ENCODE results near the gene PRIMPOL. TPM values are rescaled to one million over a fixed set of nuclear protein-coding genes. Genes with fewer than 3 reads are reported as not detected.
"Not testable (repeated sequence)": the region's sequence is repeated elsewhere in the genome, so short reads cannot be mapped to it uniquely, and the experiment has no call there.

The PRIMPOL gene
- polyA plus RNA-seq, 3 donors: 23.4 to 36.5 (median 36.3) TPM

DNA sequence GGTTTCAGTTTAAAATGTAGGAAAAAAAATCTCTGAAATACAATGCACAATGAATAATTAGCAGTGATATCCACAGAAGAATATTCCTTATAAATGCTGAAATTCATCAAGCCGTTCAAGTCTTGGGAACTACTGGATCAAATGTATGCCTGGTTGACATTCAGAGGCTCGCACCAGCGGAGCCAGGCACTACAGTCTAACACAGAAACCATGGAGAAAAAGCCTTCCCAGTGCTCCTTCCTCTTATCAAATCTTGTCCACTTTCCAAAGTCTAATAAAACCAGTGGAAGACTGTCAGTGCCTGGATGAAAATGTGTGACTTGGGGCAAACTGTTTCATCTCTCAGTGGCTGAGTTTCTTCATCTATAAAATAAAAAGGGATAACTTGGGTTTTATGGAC lies 48.4 kb downstream of the PRIMPOL start:
- no peak for DNase-seq

DNA sequence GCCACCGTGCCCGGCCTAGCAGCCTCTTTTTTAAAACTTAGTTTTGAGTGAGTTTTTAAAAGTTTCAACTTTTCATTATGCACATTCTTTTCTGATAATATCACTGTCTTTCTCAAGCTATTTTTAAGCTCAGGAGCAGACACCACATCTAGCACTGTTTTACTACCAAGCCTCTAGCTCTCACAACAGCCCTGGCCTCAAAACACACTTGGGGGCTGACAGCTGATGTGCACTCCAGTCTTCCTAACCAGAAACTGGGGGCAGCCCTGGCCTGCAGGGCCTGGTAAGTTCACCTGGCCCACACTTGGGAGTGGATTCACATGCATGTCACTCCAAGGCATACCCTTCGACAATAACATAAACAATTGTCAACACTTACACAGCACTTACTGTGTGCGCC lies 50.4 kb downstream of the PRIMPOL start:
- DNase-seq: no peak

DNA sequence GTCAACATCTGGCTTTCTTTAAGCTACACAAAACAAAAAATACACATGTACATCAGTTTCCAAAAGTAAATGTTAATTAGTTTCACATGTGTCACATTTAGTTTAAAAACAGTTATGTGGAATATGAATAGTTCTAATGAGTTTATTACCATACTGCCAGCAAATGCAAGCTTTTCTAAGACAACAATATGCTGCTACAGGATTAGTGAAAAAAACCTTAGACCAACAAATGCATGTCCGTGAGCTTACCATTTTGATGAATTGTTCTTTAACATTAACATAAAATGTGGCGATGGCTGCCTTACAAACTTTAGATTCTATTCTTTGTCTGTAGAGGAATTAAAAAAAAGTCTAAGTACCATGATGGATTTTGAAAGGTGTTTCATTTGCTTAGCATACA lies 52.6 kb downstream of the PRIMPOL start:
- no peak for DNase-seq

DNA sequence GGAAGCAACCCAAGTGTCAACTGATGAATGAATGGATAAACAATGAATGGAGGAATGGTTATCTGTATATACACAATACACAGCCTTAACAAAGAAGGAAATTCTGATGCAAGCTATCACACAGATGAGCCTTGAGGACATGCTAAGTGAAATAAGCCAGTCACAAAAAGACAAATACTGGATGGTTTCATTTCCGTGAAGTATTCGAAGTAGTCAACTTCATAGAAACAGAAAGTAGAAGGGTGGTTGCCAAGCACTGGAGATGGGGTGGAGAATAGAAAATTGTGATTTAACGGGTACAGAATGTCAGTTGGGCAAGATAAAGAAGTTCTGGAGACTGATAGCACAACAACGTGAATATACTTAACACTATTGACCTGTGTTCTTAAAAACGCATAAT lies 56.2 kb downstream of the PRIMPOL start:
- DNase-seq: no peak

DNA sequence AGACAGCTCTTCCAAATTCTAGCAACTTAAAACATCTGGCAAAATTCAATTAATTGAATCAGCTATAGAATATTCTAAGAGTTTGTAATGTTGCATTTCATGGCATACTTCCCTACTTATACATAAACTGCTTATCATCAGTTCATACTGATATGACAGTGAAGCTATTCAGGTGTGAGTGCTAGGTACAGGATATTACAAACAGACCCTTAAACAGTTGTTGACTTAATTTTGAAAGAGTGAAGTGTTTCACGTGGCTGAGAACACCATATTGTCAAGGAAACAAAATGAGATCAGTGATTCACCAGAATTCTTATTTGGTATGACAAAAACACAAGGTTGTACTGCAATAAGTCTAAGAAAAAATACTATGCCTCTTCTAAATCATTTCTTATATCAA lies 56.9 kb downstream of the PRIMPOL start:
- no peak for DNase-seq

DNA sequence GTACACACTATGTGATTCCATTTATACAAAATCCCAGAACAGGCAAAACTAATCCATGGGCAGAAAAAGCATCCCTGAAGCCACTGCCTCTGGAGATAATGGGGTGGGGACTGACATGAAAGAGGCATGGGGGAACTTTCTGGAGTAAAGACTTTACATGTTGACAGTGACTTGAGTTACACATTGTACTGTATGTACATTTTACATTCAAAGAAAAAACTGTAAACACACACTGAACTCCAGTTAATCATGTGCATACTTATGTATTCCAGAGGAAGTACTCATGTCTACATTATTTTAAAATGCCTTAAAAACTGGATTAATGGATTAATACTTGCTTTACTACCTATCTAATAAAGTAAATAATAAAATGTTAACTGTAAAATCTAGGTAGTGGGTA lies 62.8 kb downstream of the PRIMPOL start:
- DNase-seq: no peak

DNA sequence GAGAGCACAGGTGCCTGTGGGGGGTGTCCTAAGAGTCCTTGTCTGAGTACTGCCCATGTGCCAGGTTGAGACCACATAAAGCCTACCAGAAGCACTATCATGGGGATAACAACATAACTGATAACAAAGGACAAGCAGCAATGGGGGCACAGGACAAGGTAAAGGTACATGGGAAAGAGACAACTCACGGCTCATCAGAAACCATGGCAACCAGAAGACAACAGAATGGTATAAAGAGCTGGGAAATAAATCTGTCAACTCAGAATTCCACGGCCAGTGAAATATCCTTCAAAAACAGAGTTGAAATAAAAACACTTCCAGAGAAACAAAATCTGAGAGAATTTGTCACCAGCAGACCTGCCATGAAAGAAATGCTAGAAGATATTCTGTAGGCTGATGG lies 64.3 kb downstream of the PRIMPOL start:
- no peak for DNase-seq

DNA sequence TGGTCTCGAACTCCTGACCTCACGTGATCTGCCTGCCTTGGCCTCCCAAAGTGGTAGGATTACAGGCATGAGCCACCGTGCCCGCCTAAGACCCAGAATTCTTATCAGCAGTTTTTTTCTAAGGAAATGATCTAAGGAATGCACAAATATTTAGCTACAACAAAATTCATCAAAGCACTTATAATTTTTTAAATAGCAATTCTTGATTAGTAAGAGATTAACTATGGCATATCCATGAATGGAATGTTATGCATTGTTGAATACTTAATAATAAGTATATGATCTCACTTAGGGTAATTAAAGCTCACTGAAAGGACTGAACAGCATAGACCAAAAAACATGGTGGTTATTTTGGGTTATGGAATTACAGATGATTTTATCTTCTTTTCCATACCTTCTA lies 66.0 kb downstream of the PRIMPOL start:
- DNase-seq: no peak

DNA sequence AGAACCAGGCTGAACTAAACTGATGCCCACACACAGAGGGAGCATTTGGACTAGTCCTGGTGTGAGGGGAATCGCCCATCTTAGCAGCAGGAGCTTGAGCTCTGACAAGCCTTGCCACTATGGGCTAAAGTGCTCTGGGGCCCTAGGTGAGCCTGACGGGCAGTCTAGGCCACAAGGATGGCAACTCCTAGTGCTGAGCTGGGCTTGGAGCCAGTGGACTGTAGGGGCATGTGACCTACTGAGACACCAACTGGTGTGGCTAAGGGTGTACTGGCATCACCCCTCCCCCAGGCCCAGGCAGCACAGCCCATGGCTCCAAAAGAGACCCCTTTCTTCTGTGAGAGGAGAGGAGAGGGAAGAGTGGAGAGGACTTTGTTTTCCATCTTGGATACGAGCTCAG lies 69.9 kb downstream of the PRIMPOL start:
- no peak for DNase-seq

DNA sequence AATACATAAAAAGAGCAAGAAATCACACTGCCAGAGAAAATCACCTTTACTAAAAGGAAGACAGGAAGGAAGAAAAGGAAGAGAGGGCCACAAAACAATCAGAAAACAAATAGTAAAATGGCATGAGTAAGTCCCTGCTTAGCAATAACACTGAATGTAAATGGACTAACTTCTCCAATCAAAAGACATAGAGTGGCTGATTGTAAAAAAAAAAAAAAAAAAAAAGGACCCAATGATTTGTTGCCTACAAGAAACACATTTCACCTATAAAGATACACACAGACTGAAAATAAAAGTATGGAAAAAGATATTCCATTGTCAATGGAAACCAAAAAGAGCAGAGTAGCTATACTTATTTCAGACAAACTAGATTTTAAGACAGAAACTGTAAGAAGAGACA lies 71.7 kb downstream of the PRIMPOL start:
- no peak for DNase-seq

DNA sequence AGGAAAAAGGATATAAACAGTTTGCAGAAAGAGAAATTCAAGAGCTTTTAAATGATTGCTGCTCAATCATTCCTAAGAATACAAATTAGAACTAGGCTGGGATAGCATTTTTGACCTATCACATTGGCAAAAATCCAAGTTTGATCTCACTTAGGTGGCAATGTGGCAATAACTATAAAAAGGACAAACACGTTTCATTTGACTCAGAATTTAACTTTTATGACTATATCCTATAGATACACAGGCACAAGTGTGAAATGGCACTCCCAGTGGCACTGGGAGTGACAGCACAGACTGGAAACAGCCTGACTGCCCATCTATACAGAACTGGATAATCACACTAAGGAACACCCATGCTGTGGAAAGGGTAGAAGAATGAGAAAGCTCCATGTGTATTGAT lies 73.3 kb downstream of the PRIMPOL start:
- DNase-seq: no peak

DNA sequence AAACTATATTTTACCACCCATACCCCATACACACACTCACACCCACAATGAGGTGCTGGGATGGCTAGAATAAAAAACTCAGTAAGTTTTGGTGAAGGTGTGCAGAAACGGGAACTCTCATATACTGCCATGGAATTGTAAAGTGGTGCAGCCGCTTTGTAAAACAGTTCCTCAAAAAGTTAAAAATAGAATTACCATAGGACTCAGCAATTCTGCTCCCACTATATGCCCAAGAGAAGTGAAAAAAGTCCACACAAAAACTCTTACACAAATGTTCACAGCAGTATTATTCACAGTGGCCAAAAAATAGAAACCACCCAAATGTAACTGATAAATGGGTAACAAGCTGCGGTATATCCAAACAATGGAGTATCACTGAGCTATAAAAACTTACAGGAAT lies 77.9 kb downstream of the PRIMPOL start:
- DNase-seq: no peak

DNA sequence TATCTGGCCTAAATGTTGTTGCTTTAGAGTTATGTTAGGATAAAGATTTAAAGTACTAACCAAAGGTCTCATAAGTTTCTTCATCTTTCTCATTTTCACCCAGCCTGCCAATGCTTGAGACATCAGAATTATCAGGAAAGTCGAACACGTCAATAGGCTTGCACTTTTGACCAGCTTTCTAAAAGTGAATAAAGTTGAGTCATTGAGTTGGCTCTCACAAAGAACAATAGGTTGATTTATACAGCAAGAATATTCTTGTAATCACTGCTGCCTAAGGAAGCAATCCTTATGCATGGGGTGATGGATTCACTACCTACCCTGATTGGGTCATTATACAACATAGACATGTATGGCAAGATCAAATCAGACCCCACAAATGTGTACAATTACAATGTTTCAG lies 79.3 kb downstream of the PRIMPOL start:
- no peak for DNase-seq

DNA sequence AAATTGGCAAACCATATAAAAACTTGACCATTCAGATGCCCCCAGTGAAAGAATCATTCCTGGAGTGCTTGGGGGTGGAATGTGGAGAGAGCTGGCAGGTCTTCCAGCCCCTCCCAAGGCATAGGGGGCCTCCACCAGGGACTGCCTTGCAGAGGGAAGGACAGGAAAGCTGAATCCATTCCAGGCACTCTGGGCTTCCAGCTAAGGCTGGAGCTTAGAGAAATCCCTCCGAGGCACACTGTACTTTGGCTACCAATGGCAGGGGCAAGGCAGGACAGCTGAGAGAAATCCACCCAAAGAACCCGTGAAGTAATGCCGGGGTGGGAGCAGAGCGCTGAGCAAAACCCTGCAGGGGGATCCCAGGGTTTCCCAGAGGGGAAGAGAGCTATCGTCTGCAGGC lies 80.4 kb downstream of the PRIMPOL start:
- DNase-seq: no peak

DNA sequence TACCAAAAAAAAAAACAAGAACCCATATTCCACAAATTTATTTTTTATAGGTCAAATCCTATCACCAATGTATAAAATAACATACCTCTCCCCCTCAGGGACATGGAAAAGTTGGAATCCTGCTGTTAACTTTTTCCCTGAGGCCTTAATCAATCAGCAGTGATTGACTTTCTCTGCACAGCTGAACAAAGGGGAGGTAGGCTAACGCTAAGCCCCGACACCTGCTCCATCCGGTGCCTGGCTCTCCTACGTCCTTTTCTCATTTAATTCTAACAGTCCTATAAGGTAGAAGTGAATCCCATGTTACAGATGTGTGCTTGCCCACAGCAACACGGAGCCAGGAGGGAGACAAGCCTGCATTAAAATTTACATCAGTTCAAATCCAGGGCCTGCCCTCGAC lies 81.5 kb downstream of the PRIMPOL start:
- DNase-seq: no peak

DNA sequence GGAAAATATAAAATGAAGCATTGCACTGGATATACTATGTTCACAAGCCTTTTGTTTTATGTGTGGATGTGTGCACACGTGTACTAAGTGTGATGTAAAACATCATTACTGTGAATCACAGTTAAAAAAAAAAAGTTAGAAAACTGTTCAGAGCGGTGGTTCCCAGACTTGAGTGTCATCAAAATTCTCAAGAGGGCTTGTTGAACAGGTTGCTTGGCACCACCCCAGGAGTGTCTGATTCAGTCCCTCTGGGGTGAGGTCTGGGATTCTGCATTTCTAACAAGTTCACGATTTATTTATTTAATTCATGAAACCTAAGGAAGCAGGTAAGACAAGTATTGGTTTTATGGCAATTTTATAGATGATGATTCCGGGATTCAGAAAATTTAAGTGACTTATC lies 82.6 kb downstream of the PRIMPOL start:
- DNase-seq: no peak

DNA sequence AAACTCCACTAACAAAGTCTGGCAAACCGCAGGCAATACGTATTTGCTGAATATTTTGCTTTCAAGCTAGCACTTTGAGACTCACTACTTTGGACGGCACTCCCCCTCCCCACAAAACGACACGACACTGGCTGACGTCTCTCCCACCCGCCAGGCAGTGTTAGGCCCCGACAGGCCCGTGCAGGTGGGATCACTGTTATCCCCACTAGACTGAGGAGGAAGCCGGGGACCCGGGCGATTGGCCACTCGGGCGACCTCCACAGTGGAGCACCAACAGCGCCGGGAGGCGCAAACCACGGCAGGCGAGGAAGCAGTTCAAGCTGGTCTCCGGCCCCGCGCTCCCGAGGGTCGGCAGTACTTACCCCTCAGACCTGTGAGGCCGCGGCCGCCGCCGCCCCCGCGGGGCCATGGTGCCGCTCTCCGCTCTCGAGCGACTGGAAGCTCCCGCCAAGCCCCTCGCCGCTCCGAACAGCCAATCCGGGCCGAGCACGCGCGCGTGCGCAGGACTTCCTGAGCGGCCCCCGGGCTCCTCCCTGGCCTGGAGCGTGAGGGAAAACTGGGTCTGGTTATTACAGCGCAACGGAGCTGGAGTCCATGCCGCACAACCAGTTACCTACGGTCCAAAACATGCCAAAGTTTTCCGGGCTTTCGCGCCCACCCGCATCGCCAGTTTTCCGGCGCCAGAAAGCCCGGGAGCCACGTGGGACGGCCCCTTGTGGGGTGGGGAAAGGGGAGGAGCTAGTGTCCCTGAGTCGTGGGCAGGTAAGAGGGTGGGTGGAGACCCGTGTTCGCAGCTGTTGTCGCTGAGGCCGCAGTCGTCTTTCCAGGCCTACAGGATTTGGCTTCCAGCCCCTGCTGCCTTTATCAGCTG lies 84.4 kb downstream of the PRIMPOL start, which contains the start of gene CENPU:
TSS of gene CENPU (minus strand) at position 443 of the 871 bp plus-strand sequence. CDS start at position 409, 34 bp downstream.
- DNase-seq: peak; percentile 99

DNA sequence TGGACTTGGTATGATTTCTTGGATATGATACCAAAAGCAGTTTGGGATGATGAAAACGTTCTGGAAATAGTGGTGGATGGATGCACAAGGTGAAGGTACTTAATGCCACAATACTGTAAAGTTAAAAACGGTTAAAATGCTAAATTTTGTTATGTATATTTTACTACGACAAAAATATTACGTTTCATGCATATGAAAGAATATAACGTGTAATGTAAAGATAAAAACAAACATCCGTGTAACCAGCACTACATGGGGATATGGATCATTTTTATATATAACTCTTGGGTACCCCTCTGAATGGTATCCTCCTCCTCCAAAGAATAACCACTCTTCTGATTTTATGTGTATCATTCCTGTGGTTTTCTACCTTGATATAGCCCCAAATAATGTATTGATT lies 85.2 kb downstream of the PRIMPOL start:
- DNase-seq: no peak

DNA sequence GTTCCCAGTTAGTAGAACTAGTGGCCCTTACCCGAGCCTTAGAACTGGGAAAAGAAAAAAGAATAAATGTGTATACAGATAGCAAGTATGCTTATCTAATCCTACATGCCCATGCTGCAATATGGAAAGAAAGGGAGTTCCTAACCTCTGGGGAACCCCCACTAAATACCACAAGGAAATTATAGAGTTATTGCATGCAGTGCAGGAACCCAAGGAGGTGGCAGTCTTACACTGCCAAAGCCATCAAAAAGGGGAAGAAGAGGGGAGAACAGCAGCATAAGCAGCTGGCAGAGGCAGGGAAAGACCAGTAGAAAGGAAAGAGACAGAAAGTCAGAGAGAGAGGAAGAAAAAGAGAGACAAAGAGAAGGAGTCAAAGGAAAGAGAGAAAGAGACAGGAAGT lies 90.0 kb downstream of the PRIMPOL start:
- not testable (repeated sequence) for DNase-seq

DNA sequence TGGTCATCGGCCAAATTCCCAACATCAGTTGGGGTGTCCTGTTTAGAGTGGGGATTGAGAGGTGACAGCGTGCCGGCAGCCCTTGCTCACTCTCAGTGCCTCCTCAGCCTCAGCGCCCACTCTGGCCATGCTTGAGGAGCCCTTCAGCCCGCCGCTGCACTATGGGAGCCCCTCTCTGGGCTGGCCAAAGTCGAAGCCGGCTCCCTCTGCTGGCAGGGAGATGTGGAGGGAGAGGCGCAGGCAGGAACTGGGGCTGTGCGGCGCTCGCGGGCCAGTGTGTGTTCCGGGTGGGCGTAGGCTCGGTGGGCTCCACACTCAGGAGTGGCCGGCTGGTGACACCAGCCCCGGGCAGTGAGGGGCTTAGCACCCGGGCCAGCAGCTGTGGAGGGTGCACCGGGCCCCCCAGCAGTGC lies 91.4 kb downstream of the PRIMPOL start:
- no peak for DNase-seq

DNA sequence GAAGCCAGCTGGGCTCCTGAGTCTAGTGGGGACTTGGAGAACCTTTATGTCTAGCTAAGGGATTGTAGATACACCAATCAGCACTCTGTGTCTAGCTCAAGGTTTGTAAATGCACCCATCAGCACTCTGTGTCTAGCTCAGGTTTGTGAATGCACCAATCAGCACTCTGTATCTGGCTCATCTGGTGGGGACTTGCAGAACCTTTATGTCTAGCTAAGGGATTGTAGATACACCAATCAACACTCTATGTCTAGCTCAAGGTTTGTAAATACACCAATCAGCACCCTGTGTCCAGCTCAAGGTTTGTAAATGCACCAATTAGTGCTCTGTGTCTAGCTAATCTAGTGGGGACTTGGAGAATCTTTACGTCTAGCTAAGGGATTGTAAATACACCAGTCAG lies 92.1 kb downstream of the PRIMPOL start:
- not testable (repeated sequence) for DNase-seq

DNA sequence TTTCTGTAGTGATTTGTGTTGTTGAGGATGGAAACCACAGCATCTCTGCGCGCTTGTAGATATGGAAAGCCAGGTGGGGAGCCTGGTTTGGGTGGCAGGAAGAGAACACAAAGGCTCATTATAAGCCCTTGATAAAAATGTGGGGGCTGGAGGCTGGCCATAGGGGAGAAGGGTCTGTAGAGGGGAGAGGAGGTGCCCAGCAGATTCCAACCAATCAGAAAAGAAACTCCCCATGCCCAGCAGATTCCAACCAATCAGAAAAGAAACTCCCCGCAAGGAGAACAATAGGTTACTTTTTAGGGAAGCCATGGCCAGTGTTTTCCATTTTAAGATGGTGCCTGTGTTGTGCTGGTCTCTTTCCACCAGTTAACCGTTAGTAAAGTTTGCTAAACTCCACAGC lies 94.1 kb downstream of the PRIMPOL start:
- no peak for DNase-seq

DNA sequence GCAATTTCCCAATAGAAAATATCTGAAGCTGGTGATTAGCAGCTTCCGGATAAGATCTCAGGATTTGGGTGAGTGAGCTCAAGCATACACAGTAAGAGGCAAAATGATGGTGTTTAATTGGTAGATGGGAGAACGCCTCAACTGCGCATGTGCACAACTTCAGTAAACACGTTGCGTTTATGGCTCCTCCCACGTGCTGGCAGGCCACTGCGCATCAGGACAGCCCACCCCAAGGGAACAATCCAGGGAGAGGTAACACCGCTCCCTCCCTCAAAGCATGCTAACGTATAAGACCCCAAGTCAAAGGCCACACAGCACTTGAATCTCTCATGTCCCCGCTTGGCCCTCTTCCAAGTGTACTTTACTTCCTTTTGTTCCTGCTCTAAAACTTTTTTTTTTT lies 94.7 kb downstream of the PRIMPOL start:
- no peak for DNase-seq

Data from renal pelvis (tissue), 4 donors.